NB4 (cell line): ENCODE data around the gene ELK3.

Experiments
- DNase-seq: peaks from one replicate; pipeline ENCODE4 v3.0.0; 2010; ENCODE audit warnings: low read depth
- H3K4me3 ChIP-seq: one replicate; pipeline ENCODE4 v1.5.1; 2011; ENCODE audit warnings: mild to moderate bottlenecking, low read depth, low read length, moderate library complexity
- MYC ChIP-seq: IDR thresholded peaks from 2 replicates; pipeline ENCODE4 v1.6.1; 2011; ENCODE audit warnings: low read depth, low read length
- POLR2A ChIP-seq: IDR thresholded peaks from 2 replicates; pipeline ENCODE4 v1.6.1; 2011; ENCODE audit warnings: mild to moderate bottlenecking; ENCODE audit not compliant: insufficient read length; ENCODE audit errors: extremely low read depth
- TF ChIP-seq, protein P1 (sequence below): IDR thresholded peaks from 2 replicates; pipeline ENCODE4 v1.6.1; 2011; ENCODE audit warnings: low read depth, low read length
- TF ChIP-seq, protein P2 (sequence below): IDR thresholded peaks from one replicate; pipeline ENCODE4 v1.5.1; 2012; ENCODE audit warnings: low read depth, low read length

ELK3 gene

DNA sequence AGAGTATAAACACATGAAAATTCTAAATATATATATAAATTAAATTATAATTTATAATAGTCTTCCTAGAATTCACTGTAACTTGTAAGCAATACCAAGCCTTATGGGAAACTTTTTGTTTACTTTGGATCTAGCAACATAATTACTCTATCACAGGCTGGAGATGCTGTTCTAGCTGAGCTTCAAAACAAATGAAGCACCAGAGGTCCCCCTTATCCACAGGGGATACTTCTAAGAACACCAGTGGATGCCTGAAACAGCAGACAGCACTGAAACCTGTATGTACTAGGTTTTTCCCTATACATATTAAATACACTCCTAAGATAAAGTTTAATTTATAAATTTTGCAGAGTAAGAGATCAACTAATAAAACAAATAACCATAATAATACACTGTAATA, 109.5 kb downstream of the ELK3 start:
- DNase-seq = no peak
- TF ChIP-seq, protein P1, sequence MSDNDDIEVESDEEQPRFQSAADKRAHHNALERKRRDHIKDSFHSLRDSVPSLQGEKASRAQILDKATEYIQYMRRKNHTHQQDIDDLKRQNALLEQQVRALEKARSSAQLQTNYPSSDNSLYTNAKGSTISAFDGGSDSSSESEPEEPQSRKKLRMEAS = no peak
- TF ChIP-seq MYC = no peak
- TF ChIP-seq, protein P2, sequence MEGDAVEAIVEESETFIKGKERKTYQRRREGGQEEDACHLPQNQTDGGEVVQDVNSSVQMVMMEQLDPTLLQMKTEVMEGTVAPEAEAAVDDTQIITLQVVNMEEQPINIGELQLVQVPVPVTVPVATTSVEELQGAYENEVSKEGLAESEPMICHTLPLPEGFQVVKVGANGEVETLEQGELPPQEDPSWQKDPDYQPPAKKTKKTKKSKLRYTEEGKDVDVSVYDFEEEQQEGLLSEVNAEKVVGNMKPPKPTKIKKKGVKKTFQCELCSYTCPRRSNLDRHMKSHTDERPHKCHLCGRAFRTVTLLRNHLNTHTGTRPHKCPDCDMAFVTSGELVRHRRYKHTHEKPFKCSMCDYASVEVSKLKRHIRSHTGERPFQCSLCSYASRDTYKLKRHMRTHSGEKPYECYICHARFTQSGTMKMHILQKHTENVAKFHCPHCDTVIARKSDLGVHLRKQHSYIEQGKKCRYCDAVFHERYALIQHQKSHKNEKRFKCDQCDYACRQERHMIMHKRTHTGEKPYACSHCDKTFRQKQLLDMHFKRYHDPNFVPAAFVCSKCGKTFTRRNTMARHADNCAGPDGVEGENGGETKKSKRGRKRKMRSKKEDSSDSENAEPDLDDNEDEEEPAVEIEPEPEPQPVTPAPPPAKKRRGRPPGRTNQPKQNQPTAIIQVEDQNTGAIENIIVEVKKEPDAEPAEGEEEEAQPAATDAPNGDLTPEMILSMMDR = no peak
- H3K4me3 ChIP-seq = no peak overlapping the region

DNA sequence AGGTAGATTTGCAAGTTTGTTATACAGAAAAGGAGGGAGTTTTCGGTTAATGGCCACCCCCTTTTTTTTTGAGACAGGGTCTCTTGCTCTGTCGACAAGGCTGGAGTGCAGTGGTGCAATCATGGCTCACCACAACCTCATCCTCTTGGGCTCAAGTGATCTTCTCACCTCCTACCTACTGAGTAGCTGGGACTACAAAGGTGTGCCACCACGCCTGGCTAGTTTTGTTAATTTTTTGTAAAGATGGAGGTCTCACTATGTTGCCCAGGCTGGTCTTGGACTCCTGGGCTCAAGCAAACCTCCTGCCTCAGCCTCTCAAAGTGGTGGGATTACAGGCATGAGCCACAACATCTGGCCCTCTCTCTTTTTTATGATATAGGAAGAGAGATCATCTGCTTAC, 111.5 kb downstream of the ELK3 start:
- no peak overlapping the region for H3K4me3 ChIP-seq
- DNase-seq = no peak
- TF ChIP-seq, protein P1 = no peak
- no peak for TF ChIP-seq MYC
- TF ChIP-seq, protein P2 = no peak
- no peak for TF ChIP-seq POLR2A

DNA sequence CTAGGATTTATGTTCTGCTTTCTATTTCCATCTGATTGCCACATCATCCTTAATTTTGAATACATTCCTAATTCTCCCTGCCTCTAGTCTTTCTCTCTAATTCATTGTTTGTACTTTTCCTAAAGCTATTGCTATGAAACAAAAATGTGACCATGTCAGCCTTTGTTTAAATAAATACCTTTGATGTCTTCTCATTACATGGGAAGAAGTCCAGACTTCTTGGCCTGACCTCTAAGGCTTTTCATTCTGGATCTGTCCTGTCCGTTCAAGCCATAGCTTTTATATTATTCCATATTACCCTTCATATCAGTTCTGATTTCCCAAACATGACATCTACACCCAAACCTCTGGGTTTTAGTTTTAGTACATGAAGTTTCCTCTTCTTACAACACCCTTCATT, 114.7 kb downstream of the ELK3 start:
- TF ChIP-seq, protein P1 = no peak
- TF ChIP-seq POLR2A = no peak
- TF ChIP-seq MYC = no peak
- TF ChIP-seq, protein P2 = no peak
- DNase-seq = no peak
- no peak overlapping the region for H3K4me3 ChIP-seq

DNA sequence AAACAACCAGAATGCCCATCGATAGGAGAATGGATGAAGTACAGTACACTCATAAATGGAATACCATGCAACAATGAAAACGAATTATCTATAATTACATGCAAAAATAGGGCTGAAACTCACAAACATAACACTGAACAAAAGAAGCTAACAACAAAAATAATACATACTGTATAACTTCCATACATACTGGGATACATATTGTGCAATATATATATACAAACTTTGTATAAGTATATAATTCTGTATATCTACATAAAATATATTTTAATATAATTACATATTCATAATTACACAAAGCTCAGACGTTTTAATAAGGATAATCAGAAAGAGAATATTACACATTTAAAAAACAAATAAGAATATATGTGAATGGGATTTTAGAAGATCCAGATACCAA, 115.9 kb downstream of the ELK3 start:
- DNase-seq = no peak
- TF ChIP-seq, protein P2 = no peak
- TF ChIP-seq POLR2A (no peak), MYC (no peak)
- TF ChIP-seq, protein P1 = no peak
- H3K4me3 ChIP-seq = no peak overlapping the region

DNA sequence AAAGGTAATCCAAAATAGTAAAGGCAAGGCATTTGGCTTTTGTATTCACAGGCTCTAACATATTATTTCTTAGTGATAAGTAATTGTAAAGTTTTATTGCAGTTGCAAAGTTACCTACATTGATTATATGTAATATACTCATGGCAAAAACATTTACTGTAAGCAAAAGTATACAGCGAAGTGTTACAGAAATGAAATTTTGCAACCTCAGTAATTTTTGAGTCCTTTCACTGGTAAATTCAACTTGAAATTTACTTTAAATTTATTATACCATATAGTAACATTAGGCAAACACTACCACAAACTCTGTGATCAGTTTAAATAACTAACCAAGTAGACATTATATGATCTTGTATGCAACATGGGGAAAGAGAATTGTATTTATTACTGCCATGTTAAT, 117.0 kb downstream of the ELK3 start:
- H3K4me3 ChIP-seq = no peak overlapping the region
- TF ChIP-seq MYC (no peak), POLR2A (no peak)
- TF ChIP-seq, protein P1 = no peak
- TF ChIP-seq, protein P2 = no peak
- no peak for DNase-seq

DNA sequence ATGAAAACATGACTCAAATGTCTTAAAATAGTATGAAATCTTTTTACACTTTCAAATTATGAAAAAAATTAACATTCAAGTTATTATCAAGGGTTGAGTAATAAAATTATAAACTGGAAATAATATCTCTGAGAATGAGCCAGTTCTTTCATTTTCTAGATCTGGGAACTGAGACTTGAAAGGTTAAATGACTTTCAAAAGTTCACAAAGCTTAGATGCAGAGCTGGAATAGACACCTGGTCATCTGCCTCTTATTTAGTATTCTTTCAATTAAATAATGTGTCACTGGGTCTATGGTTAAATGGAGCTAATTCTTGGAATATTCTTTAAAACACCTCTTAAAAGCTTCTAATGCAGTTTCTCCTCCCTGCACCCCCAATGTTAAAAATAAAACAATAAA, 119.4 kb downstream of the ELK3 start:
- no peak overlapping the region for H3K4me3 ChIP-seq
- DNase-seq = no peak
- TF ChIP-seq MYC = no peak
- TF ChIP-seq, protein P2 = no peak
- no peak for TF ChIP-seq POLR2A
- TF ChIP-seq, protein P1 = no peak
